ENCODE results near the gene CUX1. TPM values are rescaled to one million over a fixed set of nuclear protein-coding genes. Genes with fewer than 3 reads are reported as not detected.

CUX1 gene
- total and polyA plus RNA-seq, 2 of the 13 experiments (the other 11 are each of a cell fraction or from before 2014, with no cell fraction given), result 13.7 to 14.9 TPM

GRCh38 chr7:102273749-102274712 lies 456.6 kb downstream of the CUX1 start (continued):
- TF ChIP-seq CBX1 (IDR thresholded peaks at IDR 0.05; ENCODE audit: low read depth) (peak; percentile 44), ZNF792 (CRISPR knock-in tag; IDR thresholded peaks at IDR 0.05) (0 out of 2 replicates have a peak, but pooled peaks have one; percentile 45), ZNF18 (CRISPR knock-in tag; IDR thresholded peaks at IDR 0.05; ENCODE audit: insufficient replicate concordance) (no peak), TCF7L2 (IDR thresholded peaks at IDR 0.05; ENCODE audit: low read depth, low read length) (no peak), FLYWCH1 (CRISPR knock-in tag; IDR thresholded peaks at IDR 0.05) (no peak), SKI (IDR thresholded peaks at IDR 0.05; ENCODE audit: partially characterized antibody) (peak; percentile 63), ZNF510 (CRISPR knock-in tag; IDR thresholded peaks at IDR 0.05; ENCODE audit: low read depth) (peak; percentile 85; the same call in 1 of the 2 replicates), ZNF691 (CRISPR knock-in tag; IDR thresholded peaks at IDR 0.05; ENCODE audit: borderline replicate concordance, low read depth) (peak; percentile 86; the same call in 1 of the 2 replicates), NCOA5 (CRISPR knock-in tag; IDR thresholded peaks at IDR 0.05) (no peak), ZNF354B (CRISPR knock-in tag; IDR thresholded peaks at IDR 0.05) (no peak), ZFP36L2 (CRISPR knock-in tag; IDR thresholded peaks at IDR 0.05) (no peak), SOX6 (IDR thresholded peaks at IDR 0.05) (no peak), SOX6 (CRISPR knock-in tag; IDR thresholded peaks at IDR 0.05) (peak; percentile 81), ZNF333 (CRISPR knock-in tag; IDR thresholded peaks at IDR 0.05; ENCODE audit: borderline replicate concordance) (no peak), ZNF12 (CRISPR knock-in tag; IDR thresholded peaks at IDR 0.05) (0 out of 2 replicates have a peak, but pooled peaks have one; percentile 25), ZNF850 (CRISPR knock-in tag; conservative IDR thresholded peaks at IDR 0.05) (no peak), ZNF101 (CRISPR knock-in tag; IDR thresholded peaks at IDR 0.05; ENCODE audit: borderline replicate concordance, low read depth) (no peak), GABPA (IDR thresholded peaks at IDR 0.05; ENCODE audit: low read depth, low read length) (no peak), GABPA (CRISPR knock-in tag; IDR thresholded peaks at IDR 0.05; ENCODE audit: low read depth) (no peak), ZNF704 (CRISPR knock-in tag; IDR thresholded peaks at IDR 0.05; ENCODE audit: borderline replicate concordance) (no peak), ZFP91 (CRISPR knock-in tag; IDR thresholded peaks at IDR 0.05; ENCODE audit: borderline replicate concordance) (peak; percentile 66), THYN1 (CRISPR knock-in tag; IDR thresholded peaks at IDR 0.05; ENCODE audit: borderline replicate concordance, low read depth) (no peak), SRSF1 (optimal IDR thresholded peaks at IDR 0.05; ENCODE audit: low read depth, low read length) (no peak), ZNF256 (CRISPR knock-in tag; conservative IDR thresholded peaks at IDR 0.05) (no peak), EHMT2 (IDR thresholded peaks at IDR 0.05; ENCODE audit: borderline replicate concordance, low read depth, low read length) (no peak)
